ENCODE results near the gene RAB34. TPM values are rescaled to one million over a fixed set of nuclear protein-coding genes. Genes with fewer than 3 reads are reported as not detected.

Gene RAB34
- total and polyA plus RNA-seq, 11 donors, result 11.5 to 31.7 (median 17.7) TPM

DNA sequence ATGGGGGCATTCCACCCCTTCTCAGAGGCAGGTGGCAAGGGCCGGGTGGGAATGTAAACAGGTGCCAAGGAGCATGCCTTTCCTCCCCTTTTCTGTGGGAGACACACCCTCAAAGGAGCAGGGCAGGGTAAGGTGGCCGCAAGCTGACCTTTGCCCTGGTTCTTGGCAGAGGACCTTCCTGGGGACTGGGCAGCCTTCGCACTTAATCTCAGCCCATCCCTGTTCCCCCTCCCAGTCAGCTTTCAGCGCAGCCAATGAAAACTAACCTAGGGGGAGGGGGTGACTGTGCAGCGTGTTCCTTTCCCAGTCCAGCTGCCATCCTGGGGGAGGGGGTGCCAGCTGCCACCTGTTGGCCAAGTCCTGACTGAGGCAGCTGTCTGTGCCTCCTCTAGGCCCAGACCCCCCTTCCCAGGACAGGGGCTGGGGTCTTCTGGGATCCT is 29.0 kb upstream of the RAB34 start:
- Histone ChIP-seq H3K36me3 (peaks cover 0 to 20% (median 4%) of the 10 kb centered on the region in 9 donors), H3K4me3 (no peak overlapping the region), H3K27me3 (no peaks in the 10 kb centered on the region), H3K27ac (no peak overlapping the region), H3K9me3 (no peaks in the 10 kb centered on the region), H3K4me1 (peaks cover 0 to 67% (median 39%) of the 10 kb centered on the region in 12 donors)
- DNase-seq (no peak), ATAC-seq (no peak)
- no peak for TF ChIP-seq POLR2A (IDR thresholded peaks at IDR 0.05)
- no peak for TF ChIP-seq CTCF (IDR thresholded peaks at IDR 0.05)
- 55 to 76% (median 71%) methylated on average over 4 to 5 of the region's 5 CpGs for WGBS, 4 donors
- intact Hi-C loops (cut with DNase I), result no loop called here

DNA sequence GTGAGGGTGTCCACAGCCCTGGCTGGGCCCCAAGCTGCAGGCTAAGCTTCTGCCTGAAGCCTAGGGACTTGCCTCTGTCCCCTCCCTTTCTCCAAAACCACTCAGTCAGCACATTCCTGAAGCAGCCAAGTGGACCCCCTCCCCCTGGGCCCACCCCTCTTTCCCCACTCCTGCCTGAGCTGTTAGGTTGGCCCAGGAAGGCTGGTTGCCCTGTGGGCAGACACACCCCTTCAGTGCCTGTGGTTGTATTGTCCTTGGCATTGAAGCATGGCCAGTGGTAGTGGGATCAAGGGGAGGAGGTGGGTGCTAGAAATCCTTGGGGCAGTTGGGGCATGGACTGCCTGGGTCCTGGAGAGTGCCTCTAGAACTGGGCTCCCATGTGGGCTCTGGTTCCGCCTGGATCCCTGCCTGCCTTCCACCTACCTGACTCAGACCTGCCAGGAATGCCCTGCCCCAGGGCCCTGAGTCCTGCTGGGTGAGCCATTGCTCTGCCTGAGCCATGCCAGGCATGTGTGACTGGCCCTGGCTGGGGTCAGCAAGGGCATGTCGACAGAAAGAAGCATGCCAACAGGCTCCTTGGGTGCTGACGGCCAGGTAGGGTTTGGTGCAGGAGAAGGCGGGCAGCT is 28.2 kb upstream of the RAB34 start:
- ATAC-seq (no peak), DNase-seq (no peak)
- H3K4me3 ChIP-seq, result peak overlapping the region in 8 of 12 donors; percentile 56 to 89 (median 74)
- H3K36me3 ChIP-seq, result peaks cover 0 to 20% (median 4%) of the 10 kb centered on the region in 9 donors
- H3K27me3 ChIP-seq, result no peaks in the 10 kb centered on the region
- no peaks in the 10 kb centered on the region for H3K9me3 ChIP-seq
- TF ChIP-seq POLR2A (IDR thresholded peaks at IDR 0.05) (no peak), CTCF (IDR thresholded peaks at IDR 0.05) (no peak)
- WGBS, 4 donors, result 76 to 100% (median 83%) methylated on average over 1 to 4 of the region's 4 CpGs
- peak overlapping the region in 7 of 12 donors; percentile 18 to 88 (median 86) for H3K27ac ChIP-seq
- intact Hi-C loops (cut with DNase I), result loop anchor here in 2 of 10 donors (2.0 kb wide), 1 partner anchor 17 kb away; the partner anchor contains the start of gene NEK8 (in 2 of the 2)
- H3K4me1 ChIP-seq, result peaks cover 0 to 68% (median 39%) of the 10 kb centered on the region in 12 donors

DNA sequence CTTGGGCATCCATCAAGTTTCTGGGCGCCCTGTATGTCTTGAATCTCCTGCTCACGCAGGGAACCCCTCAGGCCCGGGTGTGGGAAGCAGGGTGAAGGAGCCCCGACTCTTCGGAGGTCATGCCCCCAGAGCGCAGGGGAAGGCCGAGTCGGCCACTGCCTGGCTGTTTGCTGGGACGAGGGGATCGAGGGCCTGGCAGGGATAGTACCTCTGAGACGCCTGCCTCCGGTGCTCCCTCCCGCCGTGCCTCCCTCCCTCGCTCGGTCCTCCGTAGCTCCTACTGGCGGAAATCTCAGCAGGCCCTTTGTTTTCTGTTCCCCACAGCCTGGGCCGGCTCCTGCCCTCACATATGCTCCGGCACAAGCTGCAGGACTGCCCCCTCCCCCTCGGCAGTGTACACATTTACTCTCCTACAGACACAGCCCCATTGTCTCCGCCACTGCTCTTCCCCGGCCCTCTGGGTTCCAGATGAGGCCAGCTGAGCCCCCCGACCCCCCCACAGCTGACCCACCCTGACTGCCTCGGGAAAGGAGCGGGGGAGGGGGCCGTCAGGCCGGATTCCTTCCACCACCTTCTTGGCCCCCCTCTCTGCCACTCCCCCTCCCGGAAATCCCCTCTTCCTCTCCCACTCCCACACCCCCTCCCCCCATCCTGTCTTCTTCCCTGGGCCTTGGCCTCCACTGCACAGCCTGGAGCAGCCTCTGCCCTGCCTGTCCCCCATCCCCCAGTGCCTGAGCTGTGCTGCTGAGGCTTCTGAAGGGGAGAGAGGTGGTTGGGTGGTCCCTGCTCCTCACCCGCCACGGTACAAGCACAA is 27.5 kb upstream of the RAB34 start:
- Histone ChIP-seq H3K27me3 (no peaks in the 10 kb centered on the region), H3K27ac (peak overlapping the region in 11 of 12 donors; percentile 51 to 88 (median 86)), H3K36me3 (peaks cover 0 to 20% (median 4%) of the 10 kb centered on the region in 9 donors), H3K4me3 (peak overlapping the region; percentile 56 to 89 (median 76)), H3K9me3 (no peaks in the 10 kb centered on the region), H3K4me1 (peaks cover 0 to 67% (median 38%) of the 10 kb centered on the region in 12 donors)
- TF ChIP-seq POLR2A (IDR thresholded peaks at IDR 0.05) (no peak), CTCF (IDR thresholded peaks at IDR 0.05) (no peak)
- ATAC-seq (peak in 2 of 4 donors; percentile 5 to 36), DNase-seq (peak in 3 of 5 donors; percentile 42 to 58 (median 50))
- 12 to 29% (median 16%) methylated on average over 24 to 31 of the region's 31 CpGs for WGBS, 4 donors
- intact Hi-C loops (cut with DNase I), result loop anchor here in 2 of 10 donors (2.0 kb wide), 1 partner anchor 16 kb away; the partner anchor contains the start of gene NEK8 (in 2 of the 2)

Data from heart left ventricle (tissue), 16 donors.